ENCODE measurements around the gene ERC1. TPM values are rescaled to one million over a fixed set of nuclear protein-coding genes. Genes with fewer than 3 reads are reported as not detected.

Gene ERC1
- total and polyA plus RNA-seq, 9 of the 15 experiments (the other 6 are each of a cell fraction or from before 2014, with no cell fraction given), result 0.74 to 11.8 (median 4.8) TPM

GRCh38 chr12:1348606-1349005 is 357.6 kb downstream of the ERC1 start:
- H3K27me3 ChIP-seq (ENCODE audit: control insufficient read depth in 2 of 2, insufficient read depth in 2 of 2, low read length in 2 of 2), result no peaks in the 10 kb centered on the region
- intact Hi-C loops (cut with micrococcal nuclease) (no loop called here), in situ Hi-C loops (cut with MboI) (no loop called here)
- H3K36me3 ChIP-seq (ENCODE audit: control insufficient read depth, insufficient read depth, low read length), result no peaks in the 10 kb centered on the region
- no TSS peak for BruUV-seq (replicated peaks)
- no peak for DNase-seq (ENCODE audit: extremely low read depth in 1 of 4, low spot score in 3 of 4)
- no peaks in the 10 kb centered on the region for H3K9me3 ChIP-seq (replicated peaks; ENCODE audit: control insufficient read depth, insufficient read depth, low read depth, low read length)
- no peak overlapping the region for H3K4me2 ChIP-seq (ENCODE audit: insufficient read depth, low read length)
- ChIA-PET POLR2A (no interaction called here), CTCF (ENCODE audit: low intra/inter-chr PET ratio) (no interaction called here)
- no peak for FAIRE-seq
- no peaks in the 10 kb centered on the region for H3K4me1 ChIP-seq (replicated peaks in 1 of 2; ENCODE audit: control insufficient read depth in 2 of 2, insufficient read depth in 2 of 2, low read length in 2 of 2)
- H3K9ac ChIP-seq (ENCODE audit: insufficient read depth in 1 of 2, low read depth in 2 of 2, low read length in 2 of 2), result no peak overlapping the region
- H2AFZ ChIP-seq (ENCODE audit: low read depth, low read length), result no peak overlapping the region
- H4K20me1 ChIP-seq (replicated peaks; ENCODE audit: control insufficient read depth, insufficient read depth, low read length), result no peaks in the 10 kb centered on the region
- ATAC-seq, result no peak
- no peaks in the 10 kb centered on the region for H3K9me1 ChIP-seq (ENCODE audit: control insufficient read depth, insufficient read depth, low read length)
- WGBS (ENCODE audit: insufficient coverage, low coverage, missing lambda C conversion rate), result 91% methylated on average over 6 of the region's 6 CpGs
- H3K4me3 ChIP-seq, result no peak overlapping the region
- no peak overlapping the region for H3K27ac ChIP-seq (ENCODE audit: extremely low read depth, low read depth, low read length)
- no peaks in the 10 kb centered on the region for H3K79me2 ChIP-seq (ENCODE audit: control insufficient read depth, insufficient read depth, low read length)
- TF ChIP-seq ELF4 (CRISPR knock-in tag; IDR thresholded peaks at IDR 0.05) (no peak), TAF7 (tag; IDR thresholded peaks at IDR 0.05) (no peak), ZBTB26 (CRISPR knock-in tag; IDR thresholded peaks at IDR 0.05) (no peak), ZNF696 (CRISPR knock-in tag; conservative IDR thresholded peaks at IDR 0.05) (no peak), TSC22D4 (tag; IDR thresholded peaks at IDR 0.05) (no peak), L3MBTL2 (IDR thresholded peaks at IDR 0.05) (no peak), HNRNPH1 (optimal IDR thresholded peaks at IDR 0.05; ENCODE audit: low read depth, low read length) (no peak), HDAC1 (IDR thresholded peaks at IDR 0.05) (no peak), CGGBP1 (CRISPR knock-in tag; IDR thresholded peaks at IDR 0.05) (no peak), NUFIP1 (IDR thresholded peaks at IDR 0.05; ENCODE audit: partially characterized antibody) (no peak), PCBP1 (IDR thresholded peaks at IDR 0.05; ENCODE audit: low read depth, low read length, poor library complexity, severe bottlenecking) (no peak), ZNF311 (CRISPR knock-in tag; IDR thresholded peaks at IDR 0.05) (no peak), ZKSCAN8 (CRISPR knock-in tag; IDR thresholded peaks at IDR 0.05) (no peak), ZNF124 (CRISPR knock-in tag; IDR thresholded peaks at IDR 0.05) (no peak), ZNF280B (CRISPR knock-in tag; IDR thresholded peaks at IDR 0.05) (no peak)

All from K562 (cell line).